Gastrocnemius medialis (tissue), 4 donors: ENCODE results near the gene AKAP6. TPM values are rescaled to one million over a fixed set of nuclear protein-coding genes. Genes with fewer than 3 reads are reported as not detected.

Experiments used
- ATAC-seq, 2 donors: fragments of 150-250 bp; one replicate each; pipeline ENCODE4 v1.9.1; 2016
- DNase-seq, 2 donors: peaks; one replicate each; pipeline ENCODE4 v3.0.0-alpha.2; 2019
- H3K27ac ChIP-seq, 4 donors: fragments of 200-600 bp; sonication (generic); 1 replicate in 1 of 4; 2 replicates in 3 of 4; pipeline ENCODE4 v1.5.1; 2016 to 2018; ENCODE audit warnings: mild to moderate bottlenecking in 2 of 4, moderate library complexity in 1 of 4
- H3K27me3 ChIP-seq, 3 donors: fragments of 200-600 bp; sonication (generic) in 2 of 3; 1 replicate in 1 of 3; 2 replicates in 2 of 3; pipeline versions ENCODE4 v1.5.1 to v1.6.0; 2016 to 2019; ENCODE audit warnings: mild to moderate bottlenecking in 1 of 3, moderate library complexity in 1 of 3
- H3K36me3 ChIP-seq, 2 donors: fragments of 200-600 bp; sonication (generic) in 1 of 2; one replicate each; pipeline ENCODE4 v1.5.1; 2017 to 2018
- H3K4me1 ChIP-seq, 2 donors: fragments of 200-600 bp; sonication (generic) in 1 of 2; one replicate each; pipeline ENCODE4 v1.5.1; 2016 to 2017; ENCODE audit warnings: mild to moderate bottlenecking in 2 of 2
- H3K4me3 ChIP-seq, 4 donors: fragments of 200-600 bp; sonication (generic) in 3 of 4; 1 replicate in 1 of 4; 2 replicates in 3 of 4; pipeline ENCODE4 v1.5.1; 2016 to 2019; ENCODE audit warnings: mild to moderate bottlenecking in 2 of 4
- H3K9me3 ChIP-seq, 3 donors: fragments of 200-600 bp; sonication (generic) in 2 of 3; 1 replicate in 1 of 3; 2 replicates in 2 of 3; pipeline ENCODE4 v1.5.1; 2016 to 2019
- POLR2A ChIP-seq, 2 donors: fragments of 450-650 bp; IDR thresholded peaks; one replicate each; pipeline ENCODE4 v1.6.1; 2017; ENCODE audit warnings: antibody characterized with exemption in 2 of 2, mild to moderate bottlenecking in 2 of 2, moderate library complexity in 2 of 2
- in situ Hi-C, 4 donors: fragments of 200-750 bp; cut with MboI; loops; one replicate each; pipeline versions ENCODE4 v1.15.0 to v1.8.0; 2017; ENCODE audit warnings: low sequenced_read_pairs in 4 of 4
- intact Hi-C: fragments of 100-400 bp; cut with DNase I; formaldehyde crosslinking; loops from one replicate; pipeline ENCODE4 v1.15.1; 2023; ENCODE audit warnings: low total_unique reads
- total RNA-seq, 4 donors: library from RNA; depleted of rRNA; stranded (reverse); fragments of >200 nt; gene quantifications; one replicate each; pipeline versions ENCODE4 v1.1.0 to v1.2.3, GENCODE V29; 2016
- TF ChIP-seq, protein P1 (sequence below), 5 experiments: fragments of 450-650 bp in 3 of 5; fragments of 200-600 bp in 2 of 5; sonication (generic) in 2 of 5; IDR thresholded peaks in 4 of 5; conservative IDR thresholded peaks in 1 of 5; 1 replicate in 4 of 5; 2 replicates in 1 of 5; pipeline ENCODE4 v1.5.1; 2016 to 2019; ENCODE audit warnings: antibody characterized with exemption in 5 of 5, mild to moderate bottlenecking in 3 of 5, moderate library complexity in 3 of 5

Gene AKAP6
- total RNA-seq, 4 donors from 2014 or later = 23.2 to 59.2 (median 32.1) TPM

DNA sequence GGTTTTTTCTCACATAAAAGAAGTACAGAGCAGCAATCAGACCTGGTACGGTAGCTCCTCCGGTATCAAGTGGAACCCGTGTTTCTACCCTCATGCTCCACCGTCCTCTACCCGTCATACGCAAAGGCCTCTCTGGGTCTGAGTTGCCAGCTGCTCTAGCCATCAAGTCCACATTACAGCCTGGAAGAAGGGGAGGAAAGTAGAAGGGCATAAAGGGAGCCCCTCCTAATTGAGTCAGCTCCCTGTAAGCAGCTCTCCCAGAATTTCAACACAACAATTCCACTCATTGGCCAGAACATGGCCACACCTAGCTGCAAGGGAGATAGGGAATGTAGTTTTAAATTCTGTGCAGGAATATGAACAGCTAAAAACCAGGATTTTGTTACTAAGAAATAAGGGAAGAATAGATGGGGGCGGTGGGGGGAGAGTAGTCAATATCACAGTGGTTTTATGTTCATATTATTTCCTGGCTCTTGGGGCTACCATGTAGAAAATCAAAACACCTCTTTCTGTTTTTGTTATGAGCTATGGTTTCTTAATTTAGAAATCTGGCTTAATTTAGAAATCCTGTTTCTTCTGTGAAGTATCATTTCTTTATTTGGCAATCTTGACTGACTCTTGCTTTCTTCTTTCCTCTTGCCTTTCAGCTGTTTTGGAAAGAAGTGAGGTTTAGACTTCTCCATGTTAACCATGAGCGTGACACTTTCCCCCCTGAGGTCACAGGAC lies 103.9 kb downstream of the AKAP6 start:
- no peak overlapping the region for H3K27ac ChIP-seq
- no peak overlapping the region for H3K4me3 ChIP-seq
- in situ Hi-C loops = no loop called here
- H3K9me3 ChIP-seq = no peaks in the 10 kb centered on the region
- no peaks in the 10 kb centered on the region for H3K27me3 ChIP-seq
- ATAC-seq = no peak
- intact Hi-C loops = no loop called here
- H3K4me1 ChIP-seq = peaks cover 0 to 3% of the 10 kb centered on the region in 2 donors
- no peak for DNase-seq
- no peak for TF ChIP-seq POLR2A (IDR thresholded peaks at IDR 0.05)
- TF ChIP-seq, protein P1, sequence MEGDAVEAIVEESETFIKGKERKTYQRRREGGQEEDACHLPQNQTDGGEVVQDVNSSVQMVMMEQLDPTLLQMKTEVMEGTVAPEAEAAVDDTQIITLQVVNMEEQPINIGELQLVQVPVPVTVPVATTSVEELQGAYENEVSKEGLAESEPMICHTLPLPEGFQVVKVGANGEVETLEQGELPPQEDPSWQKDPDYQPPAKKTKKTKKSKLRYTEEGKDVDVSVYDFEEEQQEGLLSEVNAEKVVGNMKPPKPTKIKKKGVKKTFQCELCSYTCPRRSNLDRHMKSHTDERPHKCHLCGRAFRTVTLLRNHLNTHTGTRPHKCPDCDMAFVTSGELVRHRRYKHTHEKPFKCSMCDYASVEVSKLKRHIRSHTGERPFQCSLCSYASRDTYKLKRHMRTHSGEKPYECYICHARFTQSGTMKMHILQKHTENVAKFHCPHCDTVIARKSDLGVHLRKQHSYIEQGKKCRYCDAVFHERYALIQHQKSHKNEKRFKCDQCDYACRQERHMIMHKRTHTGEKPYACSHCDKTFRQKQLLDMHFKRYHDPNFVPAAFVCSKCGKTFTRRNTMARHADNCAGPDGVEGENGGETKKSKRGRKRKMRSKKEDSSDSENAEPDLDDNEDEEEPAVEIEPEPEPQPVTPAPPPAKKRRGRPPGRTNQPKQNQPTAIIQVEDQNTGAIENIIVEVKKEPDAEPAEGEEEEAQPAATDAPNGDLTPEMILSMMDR (IDR thresholded peaks at IDR 0.05 in 4 of 5, conservative IDR thresholded peaks at IDR 0.05 in 1 of 5) = no peak
- H3K36me3 ChIP-seq = no peaks in the 10 kb centered on the region

DNA sequence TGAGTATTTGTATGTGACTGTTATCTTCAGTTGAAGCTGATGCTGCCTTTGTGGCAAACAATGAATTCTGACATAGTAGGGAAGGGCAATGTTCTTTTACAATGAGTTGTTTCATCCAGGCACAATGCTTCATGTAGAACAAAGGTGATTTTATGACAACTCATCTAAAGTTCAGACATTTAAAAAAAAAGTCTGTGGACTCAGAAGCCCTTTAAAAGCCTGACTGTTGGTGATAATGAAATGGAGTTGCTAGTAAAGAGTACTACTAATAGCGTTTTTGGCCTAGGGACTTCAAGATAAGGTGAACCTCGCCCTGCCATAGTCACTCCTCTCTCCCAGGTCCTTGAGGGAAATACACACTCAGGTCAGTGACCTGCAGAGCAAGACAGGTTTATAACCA lies 105.1 kb downstream of the AKAP6 start:
- Histone ChIP-seq H3K27me3 (no peaks in the 10 kb centered on the region), H3K27ac (no peak overlapping the region), H3K36me3 (no peaks in the 10 kb centered on the region), H3K4me1 (peaks cover 0 to 3% of the 10 kb centered on the region in 2 donors), H3K9me3 (no peaks in the 10 kb centered on the region), H3K4me3 (no peak overlapping the region)
- in situ Hi-C loops = no loop called here
- ATAC-seq = no peak
- no peak for TF ChIP-seq POLR2A (IDR thresholded peaks at IDR 0.05)
- TF ChIP-seq, protein P1 (IDR thresholded peaks at IDR 0.05 in 4 of 5, conservative IDR thresholded peaks at IDR 0.05 in 1 of 5) = no peak
- no peak for DNase-seq
- intact Hi-C loops = no loop called here

DNA sequence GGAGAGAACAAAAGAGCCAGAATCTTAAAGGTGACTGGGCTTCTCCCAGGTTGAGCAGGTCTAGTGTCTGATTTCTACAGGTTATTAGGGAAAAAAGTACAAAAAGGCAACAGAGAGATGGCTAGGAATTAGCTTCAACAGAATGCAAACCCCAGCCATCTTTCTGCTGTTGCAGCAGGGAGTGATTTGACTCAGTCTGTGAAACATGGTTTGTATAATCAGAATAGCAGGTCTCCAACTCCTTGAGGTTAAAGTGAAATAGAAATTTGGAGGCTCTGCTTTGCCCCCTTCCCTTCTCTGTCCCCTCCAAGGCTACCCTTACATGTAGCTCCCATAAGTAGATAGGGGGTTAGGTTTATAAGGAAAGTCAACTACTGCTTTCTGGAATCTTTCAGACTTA lies 105.8 kb downstream of the AKAP6 start:
- H3K4me3 ChIP-seq = no peak overlapping the region
- DNase-seq (no peak), ATAC-seq (no peak)
- in situ Hi-C loops = no loop called here
- TF ChIP-seq, protein P1 (IDR thresholded peaks at IDR 0.05 in 4 of 5, conservative IDR thresholded peaks at IDR 0.05 in 1 of 5) = no peak
- no peak for TF ChIP-seq POLR2A (IDR thresholded peaks at IDR 0.05)
- no peaks in the 10 kb centered on the region for H3K9me3 ChIP-seq
- H3K27ac ChIP-seq = no peak overlapping the region
- no peaks in the 10 kb centered on the region for H3K36me3 ChIP-seq
- intact Hi-C loops = no loop called here
- H3K27me3 ChIP-seq = no peaks in the 10 kb centered on the region
- H3K4me1 ChIP-seq = peaks cover 0 to 3% of the 10 kb centered on the region in 2 donors

DNA sequence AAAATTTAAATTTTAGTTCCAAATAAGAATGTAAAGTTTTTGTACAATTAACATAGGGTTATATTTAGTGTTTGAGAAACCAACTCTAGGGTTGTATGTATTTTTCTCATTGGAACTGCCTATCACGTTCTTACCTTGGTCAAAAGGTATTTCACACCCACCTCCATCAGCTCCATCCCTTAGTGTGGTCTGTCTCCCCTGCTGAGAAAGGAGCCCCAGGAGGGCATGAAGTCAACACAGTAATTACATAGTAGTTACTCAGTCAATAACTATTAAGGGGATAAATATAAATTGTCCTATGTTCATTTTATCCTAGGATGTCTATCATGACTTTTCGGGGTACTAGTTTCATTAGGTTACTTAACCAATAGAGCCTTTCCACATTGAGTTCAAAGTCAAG lies 106.3 kb downstream of the AKAP6 start:
- Histone ChIP-seq H3K4me3 (no peak overlapping the region), H3K4me1 (peaks cover 0 to 3% of the 10 kb centered on the region in 2 donors), H3K27me3 (no peaks in the 10 kb centered on the region), H3K36me3 (no peaks in the 10 kb centered on the region), H3K27ac (no peak overlapping the region), H3K9me3 (no peaks in the 10 kb centered on the region)
- intact Hi-C loops = no loop called here
- TF ChIP-seq, protein P1 (IDR thresholded peaks at IDR 0.05 in 4 of 5, conservative IDR thresholded peaks at IDR 0.05 in 1 of 5) = no peak
- TF ChIP-seq POLR2A (IDR thresholded peaks at IDR 0.05) = no peak
- DNase-seq (no peak), ATAC-seq (no peak)
- in situ Hi-C loops = no loop called here

DNA sequence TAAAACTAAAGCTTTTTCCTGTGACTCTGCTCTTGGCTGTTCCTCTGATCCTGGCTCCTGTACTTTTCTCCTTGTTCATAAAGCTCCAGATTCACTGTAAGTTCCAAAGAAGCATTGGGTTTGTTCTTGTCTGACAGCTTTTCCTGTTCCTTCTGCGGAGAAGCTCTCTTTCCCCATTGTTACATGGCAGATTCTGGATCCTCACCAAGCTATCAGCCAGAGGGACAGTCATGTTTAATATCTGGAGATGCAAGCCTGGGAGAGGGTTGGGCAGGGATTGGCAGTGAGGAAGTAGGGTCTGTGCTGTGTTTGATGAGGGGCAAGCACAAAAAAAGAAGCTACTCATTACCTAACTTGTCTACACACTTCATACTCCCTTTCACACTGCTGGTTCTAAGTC lies 107.9 kb downstream of the AKAP6 start:
- no peak overlapping the region for H3K27ac ChIP-seq
- intact Hi-C loops (no loop called here), in situ Hi-C loops (no loop called here)
- H3K36me3 ChIP-seq = no peaks in the 10 kb centered on the region
- no peaks in the 10 kb centered on the region for H3K9me3 ChIP-seq
- H3K27me3 ChIP-seq = no peaks in the 10 kb centered on the region
- ATAC-seq (no peak), DNase-seq (no peak)
- TF ChIP-seq, protein P1 (IDR thresholded peaks at IDR 0.05 in 4 of 5, conservative IDR thresholded peaks at IDR 0.05 in 1 of 5) = no peak
- TF ChIP-seq POLR2A (IDR thresholded peaks at IDR 0.05) = no peak
- H3K4me1 ChIP-seq = peaks cover 0 to 3% of the 10 kb centered on the region in 2 donors
- no peak overlapping the region for H3K4me3 ChIP-seq
